ENCODE results near the gene ASAP2.

ASAP2 gene

DNA sequence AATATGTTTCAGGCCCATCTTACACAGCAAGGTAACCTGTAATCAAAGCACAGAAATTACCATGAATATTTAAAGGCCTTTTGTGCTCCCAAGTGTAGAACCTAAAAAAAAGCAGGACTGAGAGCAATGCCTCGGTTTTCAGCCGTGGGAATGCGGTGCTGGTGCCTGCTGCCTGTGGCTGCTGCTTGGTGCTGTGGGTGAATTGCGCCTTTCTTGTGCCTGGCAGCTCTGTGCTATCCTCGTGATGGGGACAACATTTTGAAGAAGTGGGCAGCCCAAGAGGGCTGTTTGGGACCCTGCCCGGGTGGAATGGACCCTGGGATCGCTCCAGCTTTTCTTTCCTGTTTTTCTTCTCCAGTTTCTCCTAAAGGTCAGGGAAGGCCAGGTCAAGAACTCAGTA lies 91.2 kb downstream of the ASAP2 start:
- no peak for DNase-seq (ENCODE audit: low read depth)

DNA sequence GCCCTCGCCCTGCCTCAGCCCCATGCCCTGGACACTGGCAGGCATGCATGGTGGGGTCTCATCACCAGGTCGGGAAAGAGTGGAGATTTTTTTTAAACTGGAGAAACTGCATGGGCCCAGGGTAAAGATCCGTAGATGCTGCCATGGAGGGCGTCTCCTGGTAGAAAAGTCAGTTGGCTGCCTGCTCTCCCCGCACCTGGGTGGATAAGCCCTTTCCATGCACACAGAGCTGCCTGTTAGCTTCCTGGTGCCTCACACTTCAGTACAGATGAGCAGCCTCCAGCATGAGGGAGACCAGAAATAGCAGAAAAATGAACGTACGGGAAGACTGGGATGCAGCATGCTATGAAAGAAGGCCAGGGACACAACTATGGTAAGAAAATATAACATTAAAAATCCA lies 92.0 kb downstream of the ASAP2 start:
- no peak for DNase-seq (ENCODE audit: low read depth)

DNA sequence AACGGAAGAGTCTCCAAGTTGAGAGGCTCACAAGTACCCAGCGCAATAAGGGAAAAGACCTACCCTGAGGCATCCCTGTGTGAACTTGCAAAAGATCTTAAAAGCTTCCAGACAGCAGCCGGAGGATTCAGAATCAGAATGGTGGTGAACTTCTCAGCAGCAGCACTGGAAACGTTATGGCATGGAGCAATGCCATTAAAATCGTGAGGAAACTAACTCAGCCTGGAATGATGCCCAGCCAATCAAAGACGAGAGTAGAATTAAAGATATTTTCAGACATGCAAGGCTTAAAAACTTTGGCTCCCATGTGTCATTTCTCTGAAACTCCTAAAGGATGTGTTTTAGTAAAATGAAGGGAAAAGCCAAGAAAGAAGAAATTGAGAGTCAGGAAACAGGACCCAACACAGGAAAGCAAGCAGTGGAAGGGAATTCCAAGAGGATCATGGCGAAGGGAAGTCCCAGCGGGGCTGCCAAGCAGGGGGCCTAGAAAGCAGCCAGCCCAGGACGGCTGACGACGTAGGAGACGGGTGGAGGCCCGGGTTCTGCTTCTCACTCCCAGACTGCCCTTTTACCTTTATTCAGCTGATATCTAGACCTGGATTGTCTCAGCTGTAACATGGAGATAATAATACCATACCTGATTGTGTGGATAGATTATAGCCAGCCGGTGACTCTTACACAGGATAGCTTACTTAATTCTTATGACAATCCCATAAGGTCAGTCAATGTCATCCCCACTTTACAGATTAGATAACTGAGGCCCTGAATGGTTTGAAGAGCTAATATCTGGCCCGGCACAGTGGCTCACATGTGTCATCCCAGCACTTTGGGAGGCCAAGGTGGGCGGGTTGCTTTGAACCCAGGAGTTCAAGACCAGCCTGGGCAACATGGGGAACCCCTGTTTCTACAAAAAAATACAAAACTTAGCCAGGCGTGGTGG lies 92.8 kb downstream of the ASAP2 start:
- DNase-seq (ENCODE audit: low read depth) = no peak

DNA sequence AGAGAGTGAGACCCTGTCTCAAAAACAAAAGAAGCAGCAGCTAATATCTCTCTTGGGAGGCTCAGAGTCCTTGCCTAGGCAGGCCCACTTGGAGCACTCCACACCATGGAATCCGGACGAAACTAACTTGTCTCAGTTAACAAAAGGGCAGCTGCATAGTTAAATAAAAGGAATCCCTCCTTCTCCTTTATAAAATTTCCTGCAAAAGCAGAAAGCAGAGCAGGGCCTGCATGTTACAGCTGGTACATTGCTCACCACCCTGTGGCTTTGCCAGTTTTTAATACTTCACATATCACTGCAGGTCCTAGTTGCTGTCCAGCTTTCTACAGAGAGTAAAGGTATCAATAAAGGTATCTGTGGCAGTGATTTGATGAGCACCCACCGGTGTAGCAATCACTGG lies 93.6 kb downstream of the ASAP2 start:
- DNase-seq (ENCODE audit: low read depth) = no peak

DNA sequence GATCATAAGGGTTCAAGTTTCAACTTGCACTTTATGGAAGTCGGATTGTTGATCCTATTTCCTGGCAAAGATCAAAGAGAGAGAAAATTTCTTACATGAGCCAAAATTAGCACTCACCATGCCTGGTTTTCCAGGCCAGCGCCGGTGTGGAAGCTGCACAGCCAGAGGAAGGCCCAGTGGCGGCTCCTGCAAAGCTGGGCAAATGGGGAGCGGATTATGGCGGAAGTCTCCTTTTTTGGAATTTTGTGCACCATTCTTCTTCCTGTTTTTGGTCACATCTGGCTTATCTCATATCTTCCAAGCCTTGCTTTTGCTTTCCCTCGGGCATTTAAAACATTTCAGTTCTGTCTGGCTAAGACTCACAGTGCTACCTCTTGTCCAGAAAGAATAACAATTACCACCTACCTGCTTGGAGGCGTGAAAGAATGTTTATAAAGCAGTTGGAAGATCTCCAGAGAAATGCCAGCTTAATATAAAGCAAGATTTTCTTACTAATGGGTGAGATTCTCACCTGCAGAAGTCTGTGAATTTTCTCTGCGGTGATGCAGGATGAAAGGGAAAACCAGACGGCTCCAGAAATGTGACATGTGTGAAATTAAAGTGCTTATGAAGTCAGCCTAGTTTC lies 94.3 kb downstream of the ASAP2 start:
- no peak for DNase-seq (ENCODE audit: low read depth)

DNA sequence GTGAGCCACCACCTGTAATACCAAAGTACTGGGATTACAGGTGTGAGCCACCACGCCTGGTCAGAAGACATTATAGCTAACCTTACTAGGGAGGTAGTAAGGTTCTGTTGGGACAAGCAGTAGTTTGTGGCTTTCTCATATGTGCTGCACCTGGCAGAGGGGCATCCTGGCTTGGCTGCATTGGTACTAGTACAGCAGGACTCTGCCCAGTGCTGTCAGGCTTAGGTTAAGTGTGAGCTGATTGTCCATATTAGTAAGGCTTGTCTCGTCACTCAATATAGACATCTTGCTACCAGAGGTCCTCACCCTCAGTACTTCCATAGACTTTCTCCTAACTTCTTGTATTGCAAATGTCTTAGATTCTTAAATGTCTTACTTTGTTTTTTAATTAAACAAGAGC lies 96.1 kb downstream of the ASAP2 start:
- no peak for DNase-seq (ENCODE audit: low read depth)

DNA sequence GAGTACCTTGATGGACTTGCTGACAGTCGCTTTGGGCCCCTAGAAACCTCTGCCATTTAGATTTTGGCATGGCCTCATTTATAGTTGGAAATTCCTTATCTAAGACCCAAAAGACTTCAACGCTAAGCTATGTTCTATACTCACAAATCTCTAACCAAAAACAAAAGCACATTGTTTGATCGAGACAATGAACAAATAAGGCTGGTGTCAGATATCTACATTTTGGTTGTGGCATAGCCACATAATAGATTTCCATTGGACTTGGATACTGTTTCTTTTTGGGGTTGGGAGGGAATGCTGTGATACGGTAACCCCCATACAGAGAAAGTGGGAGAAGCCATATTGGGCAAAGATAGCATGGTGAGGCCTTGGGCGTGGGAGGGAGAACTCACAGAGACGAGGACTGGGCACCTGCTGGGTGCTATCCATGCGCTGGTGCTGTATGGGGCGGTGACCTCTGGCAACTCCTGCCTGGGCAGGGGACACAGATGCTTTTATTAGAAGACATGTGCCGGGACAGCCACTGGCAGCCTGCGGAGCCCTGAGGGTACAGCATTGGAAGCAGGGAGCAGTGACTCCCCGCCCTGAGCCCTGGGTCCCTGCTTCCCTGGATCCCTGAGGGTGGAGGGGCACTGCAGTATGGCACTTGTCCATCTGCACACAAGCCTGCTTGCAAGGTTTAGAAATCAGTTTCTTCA lies 97.1 kb downstream of the ASAP2 start:
- no peak for DNase-seq (ENCODE audit: low read depth)

DNA sequence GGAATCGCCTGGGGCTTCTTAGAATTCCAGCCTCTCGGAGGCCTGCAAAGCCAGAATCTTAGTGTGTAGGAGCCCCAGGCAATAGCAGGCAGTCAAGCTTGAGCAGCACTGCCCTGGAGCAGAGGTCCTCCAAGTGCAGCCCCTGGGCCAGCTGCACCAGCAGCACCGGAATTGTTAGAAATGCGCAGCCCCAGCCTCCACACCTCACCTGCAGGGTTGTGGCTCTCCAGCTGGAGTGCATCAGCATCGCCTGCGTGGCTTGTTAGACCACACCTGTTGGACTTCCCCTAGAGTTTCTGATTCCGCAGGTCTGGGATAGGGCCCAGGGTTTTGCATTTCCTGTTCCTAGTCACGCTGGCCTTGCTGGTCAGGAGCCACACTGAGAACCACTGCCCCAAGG lies 100.3 kb downstream of the ASAP2 start:
- DNase-seq (ENCODE audit: low read depth) = no peak

DNA sequence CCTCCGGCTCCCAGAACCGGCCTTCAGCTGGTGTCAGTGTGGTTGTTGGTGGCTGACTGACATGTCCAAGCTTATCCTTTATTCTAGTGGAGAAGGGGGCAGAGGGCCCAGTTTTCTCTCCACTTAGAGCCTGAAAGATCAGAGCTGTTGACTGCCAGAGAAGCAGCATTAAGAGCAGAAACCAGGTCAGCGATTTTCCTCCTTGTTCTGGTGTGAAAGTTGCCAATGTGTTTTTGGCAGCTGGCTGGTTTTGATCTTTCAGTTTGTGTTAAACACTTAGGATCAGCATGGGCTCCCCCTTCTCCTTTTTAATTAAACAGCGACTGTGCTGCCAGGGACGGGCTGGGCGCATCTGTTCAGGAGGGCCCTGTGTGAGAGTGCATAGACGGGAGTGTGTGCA lies 100.9 kb downstream of the ASAP2 start:
- no peak for DNase-seq (ENCODE audit: low read depth)

DNA sequence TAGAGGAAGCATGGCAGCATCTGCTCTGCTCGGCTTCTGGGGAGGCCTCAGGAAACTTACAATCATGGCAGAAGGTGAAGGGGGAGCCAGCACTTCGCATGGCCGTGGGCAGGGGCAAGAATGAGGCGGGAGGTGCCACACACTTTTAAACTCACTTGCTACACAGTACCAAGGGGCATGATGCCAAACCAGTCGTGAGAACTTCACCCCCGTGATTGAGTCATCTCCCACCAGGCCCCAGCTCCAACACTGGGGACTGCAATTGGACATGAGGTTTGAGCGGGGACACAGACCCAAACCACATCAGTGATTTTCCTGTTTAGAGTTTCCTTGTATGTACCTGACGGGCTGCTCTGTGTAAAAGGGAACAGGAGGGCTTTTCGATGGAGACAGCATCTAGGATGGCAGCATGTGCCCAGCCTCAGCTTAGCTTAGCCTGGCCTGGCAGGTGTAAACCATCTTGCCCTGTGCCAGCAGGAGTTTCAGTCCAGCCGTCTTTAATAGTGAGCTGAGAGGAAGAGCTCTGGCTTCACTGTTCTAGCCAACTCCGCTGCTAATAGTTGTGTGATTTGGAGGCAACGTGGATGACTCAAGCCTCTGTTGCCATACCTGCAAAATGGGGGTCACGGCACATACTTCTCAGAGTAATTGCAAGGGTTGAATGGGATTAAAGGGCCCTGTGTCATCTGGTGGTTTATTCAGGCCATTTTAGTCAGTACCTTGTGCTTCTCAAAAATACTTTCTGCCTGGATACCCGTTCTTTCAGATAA lies 101.8 kb downstream of the ASAP2 start:
- DNase-seq (ENCODE audit: low read depth) = no peak

DNA sequence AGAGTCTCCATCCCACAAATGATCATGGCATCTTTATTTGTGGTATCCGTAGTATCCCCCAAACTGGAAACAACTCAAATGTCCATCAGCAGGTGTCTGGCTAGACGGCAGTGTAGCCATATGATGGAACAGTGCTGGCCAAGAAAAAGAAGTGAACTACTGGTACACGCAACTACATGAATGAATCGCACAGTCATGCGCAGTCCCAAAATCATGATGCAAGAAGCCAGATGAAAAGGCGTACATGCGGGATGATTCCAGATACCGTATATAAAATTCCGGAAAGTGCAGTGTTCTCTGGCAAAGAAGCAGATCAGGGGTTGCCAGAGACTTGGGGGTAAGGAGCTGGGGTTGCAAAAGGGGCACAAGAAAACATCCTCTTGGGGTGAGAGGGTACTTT lies 102.5 kb downstream of the ASAP2 start:
- no peak for DNase-seq (ENCODE audit: low read depth)

DNA sequence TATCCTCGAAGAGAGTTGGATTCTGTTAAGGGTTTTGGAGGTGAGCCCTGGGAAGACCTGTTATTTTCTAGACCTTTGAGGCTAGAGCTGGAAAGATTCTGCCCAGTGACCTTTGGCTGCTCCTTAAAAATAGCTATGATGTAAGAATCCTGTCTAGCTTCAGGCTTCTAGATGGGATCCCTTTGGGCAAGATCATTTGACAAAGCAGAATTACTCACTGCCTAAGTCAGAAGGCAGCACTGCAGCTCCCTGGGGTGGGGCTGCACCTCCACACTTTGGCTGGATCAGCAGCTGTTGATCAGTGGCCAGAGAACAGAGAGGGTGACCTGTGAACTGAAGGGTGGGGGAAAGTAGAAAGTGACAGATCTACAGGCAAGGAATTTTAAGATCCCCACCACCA lies 103.8 kb downstream of the ASAP2 start:
- peak; percentile 81 for DNase-seq (ENCODE audit: low read depth)

DNA sequence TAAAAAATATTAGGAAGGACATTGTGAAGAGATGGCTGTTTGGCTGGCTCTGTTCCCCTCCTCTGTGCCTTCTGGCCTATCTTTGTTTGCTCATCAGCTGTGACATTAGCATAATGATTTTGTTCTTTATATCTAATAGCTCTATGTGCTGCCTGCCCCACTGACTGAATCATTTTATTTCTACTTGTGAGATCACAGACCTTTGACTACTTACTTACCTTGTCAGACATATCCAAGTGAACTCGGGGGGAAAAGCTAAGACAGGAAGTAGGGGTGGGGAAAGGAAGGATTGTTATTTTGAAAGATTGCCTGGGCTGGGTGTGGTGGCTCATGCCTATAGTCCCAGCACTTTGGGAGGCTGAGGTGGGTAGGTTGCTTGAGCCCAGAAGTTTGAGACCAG lies 104.2 kb downstream of the ASAP2 start:
- DNase-seq (ENCODE audit: low read depth) = no peak

DNA sequence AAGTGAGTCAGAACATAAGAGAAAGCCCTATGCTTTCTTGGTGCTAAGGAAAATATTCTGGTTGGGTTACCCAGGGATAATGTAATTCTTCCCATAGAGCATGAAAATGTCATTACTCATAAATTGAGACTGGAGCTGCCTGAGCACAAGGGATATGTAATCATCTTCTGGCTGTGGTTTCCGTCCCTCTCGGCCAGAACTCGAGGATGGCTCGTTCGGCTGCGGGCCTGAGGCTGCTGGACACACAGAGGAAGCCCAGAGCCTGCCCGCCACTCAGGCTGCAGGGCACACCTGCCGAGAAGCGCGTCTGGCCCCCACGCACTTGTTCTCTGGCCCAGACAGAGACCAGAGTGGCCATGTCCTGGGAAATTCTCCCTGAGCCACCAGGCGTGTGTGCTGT lies 104.9 kb downstream of the ASAP2 start:
- DNase-seq (ENCODE audit: low read depth) = peak; percentile 69

DNA sequence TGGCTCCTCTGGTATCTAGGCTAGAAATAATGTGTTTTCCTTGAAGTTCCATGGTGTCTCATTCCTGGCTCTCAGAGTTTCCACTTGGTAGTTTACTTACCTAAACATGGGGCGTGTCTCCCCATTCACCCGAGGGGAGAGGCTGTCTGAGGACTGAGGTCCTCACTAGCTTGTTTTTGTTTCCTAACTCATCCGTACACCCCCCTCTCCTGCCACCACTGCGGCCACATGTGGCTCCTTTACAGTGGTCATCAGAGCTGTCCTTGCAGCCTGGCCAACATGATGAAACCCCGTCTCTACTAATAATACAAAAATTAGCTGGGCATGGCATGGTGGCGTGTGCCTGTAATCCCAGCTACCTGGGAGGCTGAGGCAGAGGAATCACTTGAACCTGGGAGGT lies 106.0 kb downstream of the ASAP2 start:
- no peak for DNase-seq (ENCODE audit: low read depth)

DNA sequence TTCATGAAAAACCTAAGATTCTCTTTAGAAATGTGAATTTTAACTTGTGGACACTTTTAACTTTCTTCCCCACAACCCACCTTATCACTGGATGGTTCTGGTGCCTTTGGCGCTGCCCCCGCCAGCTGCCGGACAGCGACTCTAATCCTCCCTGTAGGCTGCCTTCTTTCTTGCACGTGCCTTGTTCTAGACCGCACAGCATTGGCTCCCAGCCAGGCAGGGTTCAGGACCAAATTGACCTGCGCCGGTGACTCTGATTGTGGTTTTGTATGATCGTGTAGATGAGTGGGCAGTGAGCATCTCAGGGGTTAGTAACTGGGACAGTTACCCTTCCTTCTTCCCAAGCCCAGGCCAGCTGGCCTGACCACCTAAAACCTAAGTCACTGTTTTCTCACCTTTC lies 106.8 kb downstream of the ASAP2 start:
- DNase-seq (ENCODE audit: low read depth) = no peak

DNA sequence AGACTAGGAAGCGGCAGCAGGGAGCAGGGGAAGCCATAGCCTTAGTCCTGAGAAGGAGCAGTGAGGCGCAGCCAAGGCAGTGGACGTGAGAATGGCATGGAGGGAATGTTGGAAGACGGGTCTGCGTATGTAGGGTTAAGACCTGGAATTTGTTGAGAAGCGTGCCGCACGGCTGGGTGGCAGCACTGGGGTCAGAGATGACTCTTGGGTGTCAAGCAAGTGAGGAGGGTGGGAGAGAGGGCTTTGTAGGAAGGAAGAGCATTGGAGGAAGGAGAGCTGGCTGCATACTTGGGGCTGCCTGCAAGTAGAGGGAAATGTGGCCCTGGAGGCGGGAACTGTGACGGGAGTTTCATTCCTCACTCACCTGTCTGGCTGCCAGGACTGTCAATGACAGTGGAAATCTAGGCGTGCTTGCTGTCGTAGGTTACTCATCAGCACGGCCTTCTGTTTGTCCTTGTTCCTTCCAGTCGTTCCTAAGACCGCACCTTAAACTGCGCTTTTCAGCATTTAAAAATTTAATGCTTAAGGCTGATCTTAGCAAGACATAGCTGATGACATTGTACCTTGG lies 108.8 kb downstream of the ASAP2 start:
- DNase-seq (ENCODE audit: low read depth) = no peak

DNA sequence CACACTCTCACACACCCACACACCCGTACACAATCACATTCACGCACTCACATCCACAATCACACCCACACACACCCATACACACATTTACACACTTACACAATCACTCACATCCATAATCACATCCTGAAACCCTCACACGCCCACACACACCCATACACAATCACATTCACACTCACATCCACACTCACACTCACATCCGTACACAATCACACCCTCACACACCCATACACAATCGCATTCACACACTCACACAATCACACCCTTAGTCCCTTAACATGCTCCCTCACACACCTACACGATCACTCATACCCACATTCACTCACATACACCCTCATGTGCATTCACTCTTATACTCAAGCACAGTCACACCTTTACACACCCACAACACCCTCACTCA lies 110.9 kb downstream of the ASAP2 start:
- DNase-seq (ENCODE audit: low read depth) = no peak

DNA sequence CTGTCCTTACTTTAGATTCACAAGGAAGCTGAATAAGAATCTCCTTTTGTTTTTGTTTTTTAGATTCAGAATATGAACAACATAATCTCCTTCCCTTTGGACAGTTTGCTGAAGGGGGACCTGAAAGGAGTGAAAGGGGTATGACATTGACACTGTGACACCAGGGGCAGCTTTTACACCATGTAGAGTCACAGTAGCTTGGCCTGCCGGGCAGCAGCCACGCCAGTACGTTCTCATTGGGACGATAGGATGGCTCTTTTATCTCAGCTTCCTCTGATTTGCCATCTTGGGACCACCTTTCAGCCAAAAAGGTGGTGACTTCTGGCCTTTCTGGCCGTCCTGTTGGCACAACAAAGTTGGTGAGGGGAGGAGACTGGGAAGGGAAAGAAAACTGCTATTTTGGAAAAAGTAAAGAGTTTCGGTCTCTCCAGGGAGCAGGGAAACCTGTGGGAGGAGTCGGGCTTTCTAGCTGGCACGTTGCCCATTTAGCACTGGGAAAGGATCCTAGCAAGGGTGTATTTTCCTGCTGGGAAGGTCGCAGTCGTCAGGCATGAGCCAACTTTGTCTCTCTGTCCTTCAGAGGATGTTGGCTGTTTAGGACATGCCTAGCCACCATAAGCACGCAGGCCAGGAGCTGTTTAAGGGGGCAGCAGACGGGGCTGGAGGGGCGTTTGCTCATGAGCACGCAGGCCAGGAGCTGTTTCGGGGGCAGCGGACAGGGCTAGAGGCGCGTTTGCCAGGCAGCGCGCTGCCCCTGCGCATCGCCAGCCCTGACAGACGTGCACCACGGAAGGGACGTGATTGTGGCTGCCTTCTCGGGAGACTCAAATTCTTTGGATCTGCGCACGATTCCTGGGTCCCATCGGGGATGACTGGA lies 112.1 kb downstream of the ASAP2 start:
- no peak for DNase-seq (ENCODE audit: low read depth)

DNA sequence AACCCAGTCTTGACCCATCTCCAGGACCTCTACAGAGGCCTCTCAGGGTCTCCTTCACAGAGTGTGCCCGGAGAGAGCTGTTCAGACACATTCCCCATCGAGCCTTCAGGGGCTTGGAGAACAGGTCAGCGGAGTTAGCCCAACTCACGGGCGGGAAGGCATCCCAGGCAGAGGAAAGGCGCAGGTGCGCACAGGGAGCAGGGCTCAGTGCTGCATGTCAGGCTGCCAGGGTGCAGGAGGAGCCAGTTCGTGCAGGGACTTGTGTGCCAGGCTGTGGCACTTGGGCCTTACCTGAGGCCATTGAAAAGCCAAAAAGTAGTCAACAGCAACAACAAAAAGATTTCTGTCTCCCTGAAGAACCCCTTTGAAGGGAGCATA lies 112.7 kb downstream of the ASAP2 start:
- DNase-seq (ENCODE audit: low read depth) = no peak

DNA sequence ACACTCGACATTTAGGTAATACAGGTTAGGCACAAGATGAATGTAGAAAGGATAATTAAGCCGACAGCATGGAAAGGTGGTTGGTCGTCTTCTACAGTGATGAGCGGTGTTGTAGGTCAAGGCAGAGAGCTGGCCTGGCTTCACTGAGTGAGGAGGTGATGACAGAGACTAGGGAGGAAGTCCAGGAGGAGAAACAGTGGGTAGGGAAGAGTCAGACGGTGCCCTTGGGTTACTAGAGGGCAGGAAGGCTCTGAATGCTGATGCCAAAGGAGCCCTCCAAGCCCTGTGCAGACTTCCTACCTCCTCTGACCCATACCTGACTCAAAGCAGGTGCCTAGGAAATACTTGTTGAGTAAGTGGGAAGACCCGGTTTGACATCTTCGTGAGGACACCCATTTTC lies 116.0 kb downstream of the ASAP2 start:
- DNase-seq (ENCODE audit: low read depth) = no peak
